HL-60 (cell line): Measurements from ENCODE around the gene TRAF3IP3.

ENCODE experiments used
- DNase-seq, 2 experiments: peaks; one replicate each; pipeline ENCODE4 v3.0.0-alpha.2; 2010 to 2020; ENCODE audit warnings: low read depth in 1 of 2, low spot score in 1 of 2
- H3K27ac ChIP-seq: fragments of 250-450 bp; sonication (Bioruptor Pico); replicated peaks from 2 replicates; pipeline ENCODE4 v1.5.1; 2020; ENCODE audit warnings: mild to moderate bottlenecking, moderate library complexity
- H3K27me3 ChIP-seq: fragments of 250-450 bp; sonication (Bioruptor Pico); 2 replicates; pipeline ENCODE4 v1.5.1; 2021; ENCODE audit warnings: mild to moderate bottlenecking, moderate library complexity; ENCODE audit not compliant: insufficient read depth, poor library complexity, severe bottlenecking
- H3K4me3 ChIP-seq: replicated peaks from 2 replicates; pipeline ENCODE4 v1.5.1; 2011; ENCODE audit warnings: mild to moderate bottlenecking, control low read depth, low read length; ENCODE audit not compliant: insufficient read depth
- CTCF ChIP-seq: IDR thresholded peaks from one replicate; pipeline ENCODE4 v1.5.1; 2011; ENCODE audit warnings: low read length, control low read depth, inconsistent platforms; ENCODE audit not compliant: insufficient read depth
- GABPA ChIP-seq: IDR thresholded peaks from 2 replicates; pipeline ENCODE4 v1.6.1; 2012; ENCODE audit warnings: low read depth
- POLR2AphosphoS5 ChIP-seq: IDR thresholded peaks from 2 replicates; pipeline ENCODE4 v1.6.1; 2012; ENCODE audit warnings: low read depth
- SPI1 ChIP-seq: IDR thresholded peaks from 2 replicates; pipeline ENCODE4 v1.6.1; 2012; ENCODE audit warnings: low read depth, mild to moderate bottlenecking, borderline replicate concordance
- TF ChIP-seq, protein P1 (sequence below): IDR thresholded peaks from 2 replicates; pipeline ENCODE4 v1.6.1; 2012; ENCODE audit warnings: low read depth; ENCODE audit not compliant: insufficient replicate concordance

TRAF3IP3 gene

GRCh38 chr1:209785592-209785991 is 29.7 kb downstream of the TRAF3IP3 start:
- Histone ChIP-seq H3K27ac (peak overlapping the region; percentile 77), H3K27me3 (no peaks in the 10 kb centered on the region), H3K4me3 (no peak overlapping the region)
- no peak for DNase-seq
- TF ChIP-seq CTCF (no peak), SPI1 (no peak), GABPA (no peak)
- TF ChIP-seq, protein P1, sequence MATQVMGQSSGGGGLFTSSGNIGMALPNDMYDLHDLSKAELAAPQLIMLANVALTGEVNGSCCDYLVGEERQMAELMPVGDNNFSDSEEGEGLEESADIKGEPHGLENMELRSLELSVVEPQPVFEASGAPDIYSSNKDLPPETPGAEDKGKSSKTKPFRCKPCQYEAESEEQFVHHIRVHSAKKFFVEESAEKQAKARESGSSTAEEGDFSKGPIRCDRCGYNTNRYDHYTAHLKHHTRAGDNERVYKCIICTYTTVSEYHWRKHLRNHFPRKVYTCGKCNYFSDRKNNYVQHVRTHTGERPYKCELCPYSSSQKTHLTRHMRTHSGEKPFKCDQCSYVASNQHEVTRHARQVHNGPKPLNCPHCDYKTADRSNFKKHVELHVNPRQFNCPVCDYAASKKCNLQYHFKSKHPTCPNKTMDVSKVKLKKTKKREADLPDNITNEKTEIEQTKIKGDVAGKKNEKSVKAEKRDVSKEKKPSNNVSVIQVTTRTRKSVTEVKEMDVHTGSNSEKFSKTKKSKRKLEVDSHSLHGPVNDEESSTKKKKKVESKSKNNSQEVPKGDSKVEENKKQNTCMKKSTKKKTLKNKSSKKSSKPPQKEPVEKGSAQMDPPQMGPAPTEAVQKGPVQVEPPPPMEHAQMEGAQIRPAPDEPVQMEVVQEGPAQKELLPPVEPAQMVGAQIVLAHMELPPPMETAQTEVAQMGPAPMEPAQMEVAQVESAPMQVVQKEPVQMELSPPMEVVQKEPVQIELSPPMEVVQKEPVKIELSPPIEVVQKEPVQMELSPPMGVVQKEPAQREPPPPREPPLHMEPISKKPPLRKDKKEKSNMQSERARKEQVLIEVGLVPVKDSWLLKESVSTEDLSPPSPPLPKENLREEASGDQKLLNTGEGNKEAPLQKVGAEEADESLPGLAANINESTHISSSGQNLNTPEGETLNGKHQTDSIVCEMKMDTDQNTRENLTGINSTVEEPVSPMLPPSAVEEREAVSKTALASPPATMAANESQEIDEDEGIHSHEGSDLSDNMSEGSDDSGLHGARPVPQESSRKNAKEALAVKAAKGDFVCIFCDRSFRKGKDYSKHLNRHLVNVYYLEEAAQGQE, result no peak

- Histone ChIP-seq H3K4me3 (no peak overlapping the region), H3K27me3 (no peaks in the 10 kb centered on the region), H3K27ac (no peak overlapping the region)
- TF ChIP-seq CTCF, result no peak
- no peak for TF ChIP-seq GABPA
- TF ChIP-seq POLR2AphosphoS5, result no peak
- TF ChIP-seq, protein P1, result no peak
- TF ChIP-seq SPI1, result no peak
- no peak for DNase-seq
These were observed 30.3 kb downstream of the TRAF3IP3 start for GRCh38 chr1:209786146-209786545.

DNA sequence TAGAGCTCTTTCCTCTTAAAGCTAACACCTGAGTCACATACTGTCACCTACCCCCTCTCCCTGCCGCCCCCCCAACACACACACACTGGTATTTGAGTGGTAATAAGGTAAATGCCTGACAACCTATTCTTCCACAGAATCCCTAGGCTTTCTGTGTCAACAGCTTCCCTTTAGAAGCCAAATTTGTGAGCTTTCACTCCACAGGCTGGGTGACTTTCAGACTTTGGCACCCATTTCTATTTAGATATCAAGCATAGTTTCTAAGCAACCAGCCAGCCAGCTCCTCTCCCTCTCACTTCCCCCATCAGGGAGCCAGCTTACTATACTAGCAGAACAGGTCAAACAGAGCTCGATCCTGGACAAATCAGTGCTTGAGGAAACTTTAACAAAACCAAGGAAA is 31.7 kb downstream of the TRAF3IP3 start:
- no peak for TF ChIP-seq GABPA
- TF ChIP-seq POLR2AphosphoS5, result no peak
- no peak for TF ChIP-seq CTCF
- TF ChIP-seq, protein P1, result no peak
- TF ChIP-seq SPI1, result no peak
- Histone ChIP-seq H3K27ac (no peak overlapping the region), H3K27me3 (no peaks in the 10 kb centered on the region), H3K4me3 (no peak overlapping the region)
- no peak for DNase-seq
